NCI-H1105 (cell line): ENCODE results near the gene PDLIM7.

ENCODE experiments used
- DNase-seq: peaks from one replicate; lab custom pipeline; 2025; lab: John Stamatoyannopoulos, UW

PDLIM7 gene

DNA sequence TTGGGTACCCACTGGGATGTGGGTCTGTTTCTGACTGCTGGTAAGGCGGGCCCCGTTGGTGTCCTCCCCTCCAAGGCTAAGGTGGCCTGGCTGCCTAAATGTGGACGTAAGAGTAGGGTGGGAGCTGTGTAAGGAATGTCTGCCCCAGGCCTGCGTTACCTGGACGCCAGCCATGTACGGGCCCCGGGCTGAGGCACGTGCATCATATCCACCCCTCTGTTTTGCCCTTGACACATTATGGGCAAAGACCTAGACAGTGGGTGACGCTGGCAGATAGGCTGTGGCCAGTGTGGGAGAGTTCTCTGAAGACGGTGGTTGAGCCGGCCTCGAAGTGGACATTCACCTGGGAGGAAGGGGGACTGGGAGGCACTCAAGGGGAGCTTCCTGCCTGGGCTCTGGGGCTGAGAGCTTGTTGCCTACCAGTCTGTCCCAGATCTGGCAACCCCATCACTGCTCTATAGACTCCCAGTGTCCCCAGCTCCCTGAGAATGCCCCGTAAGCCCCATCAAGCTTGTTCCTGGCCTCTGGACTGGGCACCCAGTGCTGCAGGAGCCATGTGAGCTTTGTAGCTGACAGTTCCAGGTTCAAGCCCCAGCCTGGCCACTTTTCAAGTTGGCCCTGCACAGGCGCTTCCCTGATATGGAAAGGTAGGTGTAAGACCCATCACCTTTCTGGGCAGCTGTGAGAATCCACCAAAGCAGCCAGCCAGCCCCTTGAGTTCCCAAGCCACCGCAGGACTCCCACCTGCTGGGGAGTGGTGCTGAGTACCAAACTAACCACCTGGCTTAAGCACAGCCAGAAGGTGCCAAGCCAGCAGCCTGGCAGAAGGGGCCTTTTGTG is 54.0 kb downstream of the PDLIM7 start:
- DNase-seq: no peak

DNA sequence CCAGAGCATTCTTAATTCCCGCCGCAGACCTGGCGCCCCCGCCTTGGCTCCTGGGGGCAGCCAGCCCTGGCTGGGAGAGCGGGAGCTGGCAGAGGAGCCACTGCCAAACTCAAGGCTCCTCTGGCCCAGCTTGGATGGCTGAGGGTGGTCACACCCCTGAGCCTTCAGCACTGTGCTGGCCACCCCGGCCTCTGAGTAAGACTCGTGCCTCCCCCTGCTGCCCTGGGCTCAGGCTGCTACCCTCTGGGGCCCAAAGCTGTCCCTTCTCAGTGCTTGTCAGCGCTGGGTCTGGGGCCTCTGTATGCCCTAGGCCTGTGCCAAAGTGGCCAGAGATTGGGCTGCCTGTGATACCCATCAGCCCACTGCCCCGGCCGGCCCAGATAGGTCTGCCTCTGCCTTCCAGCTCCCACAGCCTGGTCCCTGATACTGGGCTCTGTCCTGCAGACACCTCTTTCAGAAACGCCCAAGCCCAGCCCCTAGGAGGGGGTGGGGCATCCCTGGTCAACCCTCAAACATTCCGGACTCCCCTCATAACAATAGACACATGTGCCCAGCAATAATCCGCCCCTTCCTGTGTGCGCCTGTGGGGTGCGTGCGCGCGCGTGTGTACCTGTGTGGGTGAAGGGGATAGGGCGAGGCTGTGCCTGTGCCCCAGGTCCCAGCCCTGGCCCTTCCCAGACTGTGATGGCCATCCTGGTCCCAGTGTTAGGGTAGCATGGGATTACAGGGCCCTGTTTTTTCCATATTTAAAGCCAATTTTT is 55.2 kb downstream of the PDLIM7 start:
- DNase-seq: no peak

DNA sequence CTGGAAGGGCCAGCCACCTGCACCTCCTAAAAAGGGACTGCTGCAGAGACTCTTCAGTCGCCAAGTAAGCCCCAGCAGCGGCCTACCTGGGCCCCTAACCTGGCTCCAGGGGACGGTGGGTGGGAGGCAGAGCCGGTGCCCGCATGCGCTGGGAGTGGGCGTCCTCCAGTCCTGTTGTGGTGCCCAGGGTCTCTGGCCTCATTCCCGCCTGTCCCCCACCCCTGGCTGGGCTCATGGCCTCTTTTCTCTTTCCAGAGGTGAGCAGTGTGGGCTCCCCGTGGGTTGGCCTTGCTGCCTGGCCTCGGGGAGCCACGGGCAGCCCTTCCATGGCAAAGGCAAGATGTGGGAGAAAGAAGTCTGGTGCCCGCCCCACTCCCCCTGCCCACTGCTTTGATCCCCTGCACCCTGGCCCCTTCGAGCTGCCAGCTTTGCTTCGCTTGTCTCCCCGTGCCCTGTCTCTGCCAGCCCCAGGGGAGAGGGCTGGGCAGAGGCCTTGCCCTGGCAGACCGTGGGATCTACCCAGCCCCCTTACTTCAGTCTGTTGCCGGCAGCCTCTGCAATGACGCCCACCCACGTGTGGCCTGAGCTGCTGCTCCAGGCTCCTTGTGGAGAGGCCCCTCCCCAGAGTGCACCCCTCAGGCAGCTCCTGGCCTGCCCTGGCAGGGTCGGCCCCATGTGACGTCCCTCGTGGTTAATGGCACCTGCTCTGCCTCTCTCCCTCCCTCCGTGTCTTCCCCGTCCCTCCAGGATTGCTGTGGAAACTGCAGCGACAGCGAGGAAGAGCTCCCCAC is 56.2 kb downstream of the PDLIM7 start:
- no peak for DNase-seq

DNA sequence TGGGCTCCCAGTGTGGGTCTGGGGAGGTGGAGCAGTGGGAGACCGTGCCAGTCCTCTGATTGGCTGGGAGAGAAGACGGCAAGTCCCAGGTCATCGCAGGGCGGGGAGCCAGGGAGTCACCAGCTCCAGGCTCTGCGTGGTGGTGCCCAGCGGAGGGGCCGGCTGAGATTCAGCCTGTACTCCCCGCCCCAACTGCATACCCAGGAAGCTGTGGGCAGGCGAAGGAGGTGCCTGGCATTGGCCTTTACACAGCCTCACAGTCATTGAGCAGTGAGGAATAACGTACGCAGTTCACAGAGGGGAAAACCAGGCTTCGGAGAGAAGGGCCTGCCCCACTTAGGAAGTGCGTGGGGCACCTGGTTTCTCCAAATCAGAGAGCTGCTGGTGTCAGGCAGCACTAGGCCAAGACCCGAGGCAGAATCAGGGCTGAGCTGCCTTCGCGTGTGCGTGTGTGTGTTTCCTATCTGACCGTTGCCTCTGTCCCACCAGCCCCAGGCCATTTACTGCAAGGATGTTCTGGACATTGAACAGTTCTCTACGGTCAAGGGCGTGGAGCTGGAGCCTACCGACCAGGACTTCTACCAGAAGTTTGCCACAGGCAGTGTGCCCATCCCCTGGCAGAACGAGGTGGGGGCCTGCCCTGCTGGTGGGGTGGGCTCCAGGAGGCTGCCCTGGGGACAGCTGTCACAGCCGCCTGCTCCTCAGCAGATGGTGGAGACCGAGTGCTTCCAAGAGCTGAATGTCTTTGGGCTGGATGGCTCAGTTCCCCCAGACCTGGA is 57.0 kb downstream of the PDLIM7 start:
- DNase-seq: no peak

DNA sequence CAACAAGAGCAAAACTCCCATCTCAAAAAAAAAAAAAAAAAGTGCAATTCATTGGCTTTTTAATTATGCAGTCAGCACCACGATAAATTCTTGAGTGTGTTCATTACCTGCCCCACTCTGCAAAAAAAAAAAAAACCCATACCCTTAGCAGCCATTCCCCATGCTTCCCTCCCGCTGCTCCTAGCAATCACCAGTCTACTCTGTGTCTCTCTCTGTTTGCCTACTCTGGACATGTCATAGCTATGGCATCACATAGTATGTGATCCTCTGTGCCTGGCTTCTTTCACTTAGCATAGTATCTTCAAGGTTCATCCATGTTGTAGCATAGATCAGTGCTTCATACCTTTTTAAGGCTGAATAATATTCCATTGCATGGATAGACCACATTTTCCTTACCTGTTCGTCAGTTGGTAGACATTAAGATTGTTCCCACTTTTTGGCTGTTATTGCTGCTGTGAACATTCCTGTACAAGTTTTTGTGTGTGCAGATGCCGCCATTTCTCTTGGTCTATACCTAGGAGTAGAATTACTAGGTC is 57.8 kb downstream of the PDLIM7 start:
- no peak for DNase-seq

DNA sequence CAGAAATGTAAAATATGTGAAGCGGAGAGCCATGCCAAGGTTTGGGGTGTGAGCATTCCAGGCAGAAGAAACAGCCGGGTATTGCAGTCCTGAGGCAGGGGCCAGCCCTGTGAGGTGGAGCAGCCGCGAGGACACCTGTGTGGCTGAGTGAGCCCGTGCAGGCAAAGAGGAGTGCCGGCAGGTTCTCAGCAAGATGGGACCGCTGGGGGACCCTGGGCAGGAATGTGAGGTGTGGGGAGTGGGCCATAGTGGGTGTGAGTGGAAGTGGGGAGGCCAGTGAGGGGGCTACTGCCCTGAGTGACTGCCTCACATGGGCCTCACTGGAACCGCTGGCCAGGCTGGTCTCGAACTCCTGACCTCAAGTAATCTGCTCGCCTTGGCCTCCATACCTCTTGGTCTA is 58.9 kb downstream of the PDLIM7 start:
- DNase-seq: no peak

DNA sequence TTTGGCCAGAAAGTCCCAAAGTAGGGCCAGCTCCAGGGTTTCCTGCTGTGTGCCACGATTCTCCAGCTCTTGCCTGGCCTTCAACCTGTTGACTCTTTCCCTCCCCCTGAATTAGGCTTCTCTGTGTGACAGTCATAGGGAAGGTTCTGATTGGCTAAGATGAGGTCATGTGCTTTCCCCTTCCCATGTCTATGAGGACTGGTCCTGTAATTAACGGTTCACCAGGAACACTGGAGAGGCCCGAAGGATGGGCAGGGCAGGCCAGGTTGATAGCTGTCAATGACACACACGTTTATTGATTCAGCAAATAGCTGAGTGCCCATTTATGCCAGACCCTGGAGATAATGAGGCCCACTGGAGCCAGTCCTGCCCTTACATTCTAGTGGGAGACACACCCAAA is 59.8 kb downstream of the PDLIM7 start:
- no peak for DNase-seq

DNA sequence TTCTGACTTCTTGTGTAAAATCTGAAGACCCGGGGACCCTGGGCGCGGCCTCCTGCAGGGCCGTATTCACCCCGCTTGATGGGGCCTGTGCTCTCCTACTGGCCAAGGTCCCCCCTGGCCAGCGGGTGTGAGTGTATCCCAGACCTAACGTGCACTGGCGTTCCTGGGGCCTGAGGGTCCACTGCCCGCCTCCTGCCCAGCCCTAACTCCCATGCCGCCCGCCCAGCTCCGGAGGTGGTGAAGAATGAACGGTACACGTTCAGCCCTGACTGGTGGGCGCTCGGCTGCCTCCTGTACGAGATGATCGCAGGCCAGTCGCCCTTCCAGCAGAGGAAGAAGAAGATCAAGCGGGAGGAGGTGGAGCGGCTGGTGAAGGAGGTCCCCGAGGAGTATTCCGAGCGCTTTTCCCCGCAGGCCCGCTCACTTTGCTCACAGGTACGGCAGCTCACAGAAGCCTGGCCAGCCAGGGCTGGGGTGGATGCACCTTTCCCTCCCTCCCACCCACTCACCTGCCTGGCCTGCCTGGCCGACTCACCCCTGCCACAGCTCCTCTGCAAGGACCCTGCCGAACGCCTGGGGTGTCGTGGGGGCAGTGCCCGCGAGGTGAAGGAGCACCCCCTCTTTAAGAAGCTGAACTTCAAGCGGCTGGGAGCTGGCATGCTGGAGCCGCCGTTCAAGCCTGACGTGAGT is 61.4 kb downstream of the PDLIM7 start:
- DNase-seq: no peak

DNA sequence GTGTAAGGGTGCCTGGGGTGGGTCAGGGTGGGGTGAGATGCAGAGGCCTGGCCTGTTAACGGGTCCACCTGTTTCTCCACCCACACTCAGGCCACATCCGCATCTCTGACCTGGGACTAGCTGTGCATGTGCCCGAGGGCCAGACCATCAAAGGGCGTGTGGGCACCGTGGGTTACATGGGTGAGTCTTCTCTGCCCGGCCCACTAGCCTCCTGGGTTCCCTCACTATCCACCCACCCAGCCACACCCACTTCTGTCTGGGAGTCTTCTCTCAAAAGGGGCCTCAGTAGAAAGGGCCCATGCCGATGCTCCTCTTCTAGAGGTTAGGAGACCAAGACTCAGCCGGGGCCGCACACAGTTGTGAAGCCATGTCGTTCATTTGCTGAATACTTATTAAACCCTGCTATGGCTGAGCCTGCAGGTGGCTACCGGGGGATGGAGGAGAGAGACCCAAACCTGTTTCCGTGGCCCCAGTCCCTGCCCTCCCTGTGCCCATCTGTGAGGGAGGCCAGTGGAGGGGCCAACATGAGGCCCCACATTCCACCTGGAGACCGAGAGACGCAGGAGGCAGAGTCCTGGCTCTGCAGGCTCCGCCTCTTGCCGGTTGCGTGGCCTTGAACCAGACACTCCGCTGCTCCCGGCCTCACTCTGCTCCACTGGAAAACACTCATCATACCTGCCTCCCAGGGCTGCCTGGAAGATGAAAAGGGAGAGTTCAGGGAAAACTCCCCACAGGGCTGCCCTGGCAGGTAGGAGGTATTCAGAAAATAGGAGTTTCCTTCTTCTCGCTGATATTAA is 62.3 kb downstream of the PDLIM7 start:
- no peak for DNase-seq

DNA sequence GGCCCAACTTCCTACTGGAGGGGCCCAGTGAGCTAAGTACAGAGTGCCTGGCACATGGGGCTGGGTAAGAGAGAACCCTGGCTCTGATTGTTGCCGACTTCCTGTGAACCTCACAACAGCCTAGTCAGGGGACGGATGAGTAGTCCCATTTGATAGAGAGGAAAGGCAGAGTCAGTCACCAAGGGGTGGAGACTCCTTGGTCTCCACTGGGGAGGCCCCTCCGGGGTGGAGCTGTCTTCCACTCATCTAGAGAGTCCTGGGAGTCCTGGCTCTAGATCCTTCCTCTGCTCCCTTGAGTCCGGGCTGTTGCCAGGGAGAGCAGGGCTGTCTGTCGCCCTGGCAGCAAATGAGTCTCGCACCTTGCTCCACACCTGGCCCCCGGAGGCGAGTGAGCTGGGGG is 63.0 kb downstream of the PDLIM7 start:
- no peak for DNase-seq

DNA sequence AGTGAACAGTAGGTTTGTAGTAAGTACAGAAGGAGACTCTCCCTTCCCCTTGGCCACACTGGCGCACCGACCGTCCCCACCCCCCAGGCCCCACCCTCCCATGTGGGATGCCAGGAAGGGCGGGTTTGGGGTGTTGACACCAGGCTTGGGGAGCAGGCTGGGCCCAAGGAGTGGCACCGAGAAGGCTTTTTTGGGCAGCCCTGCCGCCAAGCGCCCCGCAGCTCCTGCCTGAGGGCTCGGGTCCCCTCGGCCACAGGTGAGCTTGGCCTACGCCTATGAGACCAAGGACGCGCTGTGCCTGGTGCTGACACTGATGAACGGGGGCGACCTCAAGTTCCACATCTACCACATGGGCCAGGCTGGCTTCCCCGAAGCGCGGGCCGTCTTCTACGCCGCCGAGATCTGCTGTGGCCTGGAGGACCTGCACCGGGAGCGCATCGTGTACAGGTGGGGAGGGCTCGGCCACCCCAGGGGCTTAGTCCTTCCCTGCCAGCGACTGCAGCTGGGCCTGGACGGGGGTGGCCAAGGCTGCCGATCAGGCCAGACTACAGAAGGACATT is 63.7 kb downstream of the PDLIM7 start:
- no peak for DNase-seq
